Activated T-cell treated with anti-CD3 and anti-CD28 coated beads, Interleukin-2, amount 50 U/mL, for 48 hours (primary cell): ENCODE measurements around the gene CAPZA3.
"Not testable (repeated sequence)": the region's sequence is repeated elsewhere in the genome, so short reads cannot be mapped to it uniquely, and the experiment has no call there.

Experiments used
- DNase-seq, 2 experiments: peaks; one replicate each; pipeline ENCODE4 v3.0.0-alpha.2; 2020

The CAPZA3 gene, protein sequence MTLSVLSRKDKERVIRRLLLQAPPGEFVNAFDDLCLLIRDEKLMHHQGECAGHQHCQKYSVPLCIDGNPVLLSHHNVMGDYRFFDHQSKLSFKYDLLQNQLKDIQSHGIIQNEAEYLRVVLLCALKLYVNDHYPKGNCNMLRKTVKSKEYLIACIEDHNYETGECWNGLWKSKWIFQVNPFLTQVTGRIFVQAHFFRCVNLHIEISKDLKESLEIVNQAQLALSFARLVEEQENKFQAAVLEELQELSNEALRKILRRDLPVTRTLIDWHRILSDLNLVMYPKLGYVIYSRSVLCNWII

GRCh38 chr12:18737819-18738218 is at the start of gene CAPZA3, which contains the start of gene PLCZ1:
Gene CAPZA3, plus strand, starts transcription at chr12:18738119. Its CDS starts 150 bp downstream, at chr12:18738269.
Gene PLCZ1, minus strand, starts transcription at chr12:18738012. Its CDS starts 641 bp downstream, at chr12:18737371.
- DNase-seq, result no peak

DNA sequence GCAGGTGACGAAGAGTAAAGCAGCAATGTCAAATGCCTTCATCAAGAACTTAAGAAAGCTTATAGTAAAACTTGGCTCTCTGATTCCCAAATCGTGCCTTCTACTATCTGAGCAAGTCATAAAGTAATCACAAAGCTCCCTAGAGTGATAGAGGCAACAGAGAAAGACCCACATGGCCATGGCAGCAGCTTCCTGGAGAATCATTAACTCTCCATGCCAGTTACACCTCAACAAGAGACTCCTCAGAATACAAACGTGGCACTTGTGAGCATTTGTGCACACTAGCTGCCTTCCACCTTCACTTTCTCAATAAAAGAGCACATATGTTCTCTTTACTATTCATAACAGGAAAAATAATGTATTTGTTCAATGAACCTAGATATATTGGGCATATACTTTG is 48.1 kb upstream of the CAPZA3 start:
- DNase-seq, result no peak

DNA sequence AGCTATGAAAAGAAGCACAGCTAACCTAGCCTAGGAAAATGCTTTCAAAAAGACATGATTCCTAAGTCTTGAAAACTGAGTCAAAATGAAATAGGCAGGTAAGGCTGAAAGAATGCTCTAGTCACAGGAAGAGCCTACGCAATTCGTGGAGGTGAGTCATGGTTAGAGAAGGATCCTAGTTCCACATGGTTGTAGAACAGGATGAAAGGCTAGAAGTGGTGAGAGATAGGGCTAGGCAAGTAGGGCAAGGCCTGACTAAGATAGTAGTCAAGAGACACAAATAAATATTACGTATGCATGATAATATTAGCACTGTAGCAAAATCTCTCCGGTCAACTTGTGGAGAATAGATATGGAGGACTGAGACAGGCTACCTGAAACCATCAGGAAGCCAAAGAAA is 47.3 kb upstream of the CAPZA3 start:
- DNase-seq, result no peak

GRCh38 chr12:18693986-18694385 is 43.9 kb upstream of the CAPZA3 start:
- not testable (repeated sequence) for DNase-seq

- no peak for DNase-seq
These were observed 40.8 kb upstream of the CAPZA3 start for GRCh38 chr12:18696971-18697602.

GRCh38 chr12:18700271-18700670 is 37.6 kb upstream of the CAPZA3 start:
- no peak for DNase-seq

DNA sequence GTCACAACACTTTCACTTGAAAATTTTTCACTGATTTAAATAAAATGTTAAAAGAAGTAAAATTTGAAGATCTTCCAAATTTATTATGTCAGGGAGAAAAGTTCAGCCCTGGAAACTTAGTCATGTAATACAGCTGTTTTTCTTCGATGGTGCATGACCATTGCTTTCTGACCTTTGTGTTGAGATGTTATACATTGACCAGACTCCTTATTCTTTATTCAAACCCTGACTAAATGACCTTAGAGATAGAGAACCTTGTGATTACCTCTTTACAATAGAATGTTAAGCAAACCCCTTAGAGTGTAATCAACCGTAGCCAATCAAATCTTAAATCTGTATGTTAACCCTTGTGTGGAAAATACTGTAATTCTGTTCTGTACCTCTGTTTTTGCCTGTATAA is 34.6 kb upstream of the CAPZA3 start:
- no peak for DNase-seq

DNA sequence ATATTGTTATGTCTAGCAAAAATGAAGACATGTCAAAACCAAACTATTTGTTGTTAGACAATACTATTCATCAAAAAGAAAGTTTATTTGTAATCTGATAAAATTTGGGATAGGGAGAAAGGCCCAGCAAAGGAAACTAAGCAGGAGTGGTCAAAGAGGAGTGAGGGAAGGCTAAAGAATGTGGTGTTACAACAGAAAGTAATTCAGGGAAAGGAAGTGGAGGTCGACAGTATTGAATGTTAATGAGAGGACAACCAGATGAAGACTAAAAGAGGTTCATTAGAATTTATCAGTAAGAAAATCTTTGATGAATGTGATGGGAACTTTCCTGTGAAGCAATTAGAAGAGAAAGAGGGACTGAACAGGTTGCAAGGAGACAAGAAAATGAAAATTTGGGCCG is 34.0 kb upstream of the CAPZA3 start:
- DNase-seq, result no peak

GRCh38 chr12:18706798-18707197 is 31.1 kb upstream of the CAPZA3 start:
- DNase-seq, result no peak

DNA sequence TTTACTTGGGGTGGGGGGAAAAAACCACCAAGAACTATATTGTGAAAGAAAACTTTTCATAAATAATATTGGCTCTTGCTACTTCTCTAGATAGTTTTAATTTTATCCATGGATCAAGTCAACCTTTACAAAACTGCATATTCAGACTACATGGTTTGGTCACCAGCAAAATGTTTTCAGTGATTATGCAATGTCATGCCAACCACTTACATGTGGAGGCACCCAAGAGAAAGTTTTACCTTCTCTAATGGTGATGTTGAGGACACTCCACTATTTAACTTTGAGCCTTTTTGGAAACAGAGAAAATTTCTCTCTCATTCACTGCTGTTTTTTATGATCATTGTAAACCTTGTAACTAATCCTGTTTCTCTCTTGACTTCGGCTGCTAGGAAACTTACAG is 21.7 kb upstream of the CAPZA3 start:
- DNase-seq, result no peak

DNA sequence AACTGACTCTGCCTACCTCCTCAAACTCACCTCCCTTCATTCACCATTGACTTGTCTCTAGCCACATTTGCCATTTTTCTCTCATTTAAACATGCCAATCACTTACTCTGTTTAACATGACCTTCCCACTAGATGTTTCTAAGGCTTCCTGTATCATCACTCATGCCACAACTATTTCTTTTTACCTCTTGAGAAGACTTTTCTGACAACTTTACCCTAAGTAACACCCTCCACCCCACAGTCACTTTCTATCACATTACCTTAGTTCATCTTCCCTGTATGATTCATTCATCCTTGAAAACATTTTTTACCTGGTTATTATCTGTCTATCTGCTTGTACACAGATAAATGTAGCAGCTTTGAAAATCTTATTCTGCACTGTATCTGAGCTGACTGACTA is 19.5 kb upstream of the CAPZA3 start:
- DNase-seq, result no peak

GRCh38 chr12:18719922-18720510 is 17.9 kb upstream of the CAPZA3 start:
- no peak for DNase-seq

DNA sequence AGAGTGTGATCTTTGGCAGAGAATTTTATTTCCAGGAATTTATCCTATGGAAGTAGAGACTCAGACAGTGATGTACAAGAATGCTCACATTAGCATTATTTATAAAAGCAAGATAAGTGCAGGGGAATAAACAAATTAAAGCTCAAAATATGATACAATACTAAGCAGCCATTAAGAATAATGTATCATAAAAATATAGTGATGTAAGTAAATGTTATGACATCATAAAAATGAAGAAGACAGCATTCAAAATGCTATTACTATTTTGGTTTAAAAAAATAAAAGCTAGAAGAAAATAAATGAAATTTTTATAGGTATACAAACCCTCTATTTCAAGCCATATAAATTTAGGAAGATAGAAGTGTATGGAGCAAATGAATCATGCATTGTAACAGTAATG is 17.2 kb upstream of the CAPZA3 start:
- DNase-seq, result no peak

DNA sequence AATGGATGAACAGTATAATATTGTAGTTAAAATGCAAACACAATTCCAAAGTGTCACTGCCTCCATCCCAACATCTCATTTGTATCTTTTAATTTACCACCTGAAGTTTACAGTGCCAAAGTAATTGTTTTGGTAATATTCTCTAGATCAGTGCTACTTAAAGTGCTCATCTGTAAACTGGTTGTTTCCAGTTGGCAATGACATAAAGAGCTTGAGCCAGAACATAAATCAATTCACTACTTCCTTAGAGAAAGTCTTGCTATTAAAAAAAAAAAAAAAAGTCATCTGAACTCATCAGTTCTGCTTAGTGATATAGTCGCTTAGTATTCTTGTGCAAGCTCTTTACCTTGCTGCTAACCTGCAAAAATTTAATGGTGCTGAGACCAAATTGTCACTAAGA is 16.5 kb upstream of the CAPZA3 start:
- DNase-seq, result no peak

- no peak for DNase-seq
These were observed 14.2 kb upstream of the CAPZA3 start for GRCh38 chr12:18723752-18724151.

- no peak for DNase-seq
These were observed 6.8 kb upstream of the CAPZA3 start for GRCh38 chr12:18731156-18731555.

GRCh38 chr12:18747895-18748294 is 10.0 kb downstream of the CAPZA3 start:
- no peak for DNase-seq

DNA sequence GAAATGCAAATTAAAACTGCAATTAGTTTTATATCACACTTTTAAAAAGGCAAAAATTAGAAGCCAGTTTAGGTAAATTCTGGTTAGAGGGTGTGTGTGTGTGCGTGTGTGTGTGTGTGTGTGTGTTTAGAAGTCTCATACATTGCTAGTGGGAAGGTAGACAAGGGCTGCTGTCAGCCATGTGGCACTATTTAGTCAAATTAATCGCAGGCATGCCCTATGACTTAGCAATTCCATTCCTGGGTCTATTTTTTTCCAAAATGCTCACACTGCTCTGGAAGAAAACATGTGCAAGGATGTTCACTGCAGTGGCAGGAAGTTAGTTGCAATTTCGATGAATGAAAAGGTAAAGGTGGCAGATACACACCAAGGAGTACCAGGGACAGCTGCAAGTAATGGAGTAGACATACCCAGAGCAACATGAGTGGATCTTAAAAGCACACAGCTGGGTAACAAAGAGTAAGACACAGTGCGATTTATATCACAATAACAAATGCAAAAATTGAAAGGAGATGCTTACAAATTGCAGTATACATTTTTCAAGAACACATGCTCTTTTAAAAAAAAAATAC is 11.6 kb downstream of the CAPZA3 start:
- DNase-seq, result no peak

DNA sequence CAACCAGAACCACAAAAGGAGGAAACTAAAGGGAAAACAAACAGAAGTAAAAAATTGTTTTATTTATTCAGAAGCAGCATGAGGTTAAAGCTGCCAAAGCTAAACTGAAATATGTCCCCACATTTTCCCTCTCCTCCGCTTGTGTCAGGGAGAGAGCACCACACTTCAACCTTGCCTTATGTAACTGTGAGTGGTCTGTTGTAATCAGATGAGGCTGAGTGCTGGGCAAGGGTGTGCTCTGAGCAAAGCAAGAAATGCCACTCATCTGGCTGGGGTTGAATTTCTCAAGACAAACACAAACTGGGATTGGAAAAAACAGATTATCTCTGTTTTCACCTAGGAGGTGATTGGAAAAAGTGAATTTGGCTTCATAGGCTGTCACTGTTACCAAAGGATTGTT is 12.2 kb downstream of the CAPZA3 start:
- no peak for DNase-seq

DNA sequence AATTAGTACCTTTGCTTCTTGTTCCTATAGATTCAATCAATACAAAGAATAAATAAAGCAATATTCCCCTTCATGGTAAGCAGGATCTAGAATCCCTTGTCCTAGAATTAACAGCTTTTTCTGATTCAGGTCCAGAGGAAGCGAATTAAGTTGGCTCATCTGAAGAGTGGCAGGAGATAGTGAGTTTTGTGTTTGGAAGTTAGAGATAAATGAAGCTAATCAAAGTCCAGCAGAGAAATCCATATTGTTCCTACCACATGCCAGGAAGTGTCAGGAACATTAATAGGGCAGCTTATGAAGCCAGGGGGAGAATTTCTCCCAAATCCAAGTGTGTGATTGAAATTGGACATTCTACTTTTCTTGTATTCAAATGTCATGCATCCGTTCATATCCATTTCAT is 13.9 kb downstream of the CAPZA3 start:
- DNase-seq, result no peak

DNA sequence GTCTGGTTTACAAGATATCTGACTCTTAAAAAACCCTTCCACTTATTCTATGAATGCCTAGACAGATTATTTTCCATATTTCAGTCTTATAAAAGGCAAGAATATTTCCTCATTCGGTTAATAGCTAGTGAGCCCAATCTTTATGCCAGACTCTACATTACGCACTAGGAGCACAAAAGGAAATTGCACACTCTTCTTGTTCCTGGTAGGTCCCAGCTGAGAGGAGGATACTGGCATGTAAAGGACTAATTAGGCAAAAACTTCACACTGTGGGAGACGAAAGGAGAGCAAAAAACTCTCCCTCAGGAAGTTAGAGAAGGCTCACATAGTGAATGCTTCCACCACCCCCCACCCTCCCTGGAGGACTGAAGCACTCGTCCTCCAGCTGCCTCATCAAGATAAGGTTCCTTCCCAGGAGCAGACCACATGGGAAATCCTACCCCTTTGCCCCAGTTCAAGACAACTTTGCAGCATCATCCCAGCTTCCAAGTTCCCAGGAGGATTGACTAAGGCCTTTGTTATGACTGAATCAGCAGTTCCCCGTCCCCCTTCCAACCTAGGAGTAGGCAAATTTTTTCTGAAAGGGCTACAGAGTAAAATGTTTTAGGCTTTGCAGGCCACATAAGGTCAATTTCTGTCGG is 14.5 kb downstream of the CAPZA3 start:
- no peak for DNase-seq

DNA sequence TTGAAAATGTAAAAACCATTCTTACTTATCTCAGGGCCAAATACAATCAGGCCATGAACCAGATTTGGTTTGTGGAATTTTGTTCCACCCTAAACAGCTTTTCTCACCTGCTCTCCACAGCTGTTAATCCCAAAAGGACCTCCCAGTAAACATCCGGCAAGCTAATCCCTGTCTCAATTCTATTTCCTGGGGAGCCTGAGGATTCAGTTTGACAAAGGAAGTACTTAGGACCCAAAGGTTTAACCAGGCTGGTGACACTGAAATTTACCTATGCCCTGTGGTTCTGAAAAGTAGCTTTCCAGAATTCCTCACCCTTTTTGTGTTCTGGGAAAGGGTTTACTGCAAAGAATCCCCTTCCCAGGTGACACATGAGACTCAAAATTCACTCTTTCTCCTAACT is 15.0 kb downstream of the CAPZA3 start:
- DNase-seq, result no peak

DNA sequence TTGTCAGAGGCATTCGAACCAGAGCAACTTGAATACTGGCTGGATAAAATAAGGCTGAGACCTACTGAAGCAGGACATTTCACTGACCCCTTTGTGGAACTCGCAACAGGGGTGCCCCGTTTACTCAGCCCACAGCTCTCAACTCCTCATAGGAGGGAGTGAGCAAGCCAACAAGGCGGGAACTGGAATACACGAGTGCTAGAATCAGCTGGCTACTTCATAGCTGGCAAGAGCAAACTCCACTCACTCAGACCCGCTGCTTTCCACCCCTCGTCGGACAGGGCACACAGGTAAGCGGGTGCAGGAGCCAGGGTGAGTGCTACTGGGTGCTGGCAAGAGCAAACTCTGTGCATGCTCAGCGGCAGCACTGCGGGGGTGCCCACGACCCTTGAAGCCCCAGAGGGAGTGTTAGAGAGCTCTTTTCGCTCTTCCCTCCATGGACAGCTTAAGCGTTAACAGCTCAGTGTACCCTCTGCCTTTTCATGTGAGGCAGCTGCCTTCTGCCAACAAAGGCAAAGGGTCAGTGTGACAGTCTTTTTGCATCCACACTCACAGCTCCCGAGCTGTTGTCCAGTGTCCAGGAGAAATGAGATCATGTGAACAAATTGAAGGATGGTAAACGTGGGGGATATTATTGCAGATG is 15.7 kb downstream of the CAPZA3 start:
- no peak for DNase-seq
